Glutamatergic neuron (in vitro differentiated cells): Measurements from ENCODE around the gene ICE2. TPM values are rescaled to one million over a fixed set of nuclear protein-coding genes. Genes with fewer than 3 reads are reported as not detected.

Source experiments
- DNase-seq: peaks from one replicate; pipeline ENCODE4 v3.0.0; 2022
- H3K27ac Mint-ChIP-seq: one replicate; pipeline ENCODE4 v1.8.0; 2020; ENCODE audit warnings: mild to moderate bottlenecking, mixed read lengths, inconsistent platforms; ENCODE audit not compliant: unreplicated experiment
- H3K27me3 Mint-ChIP-seq: one replicate; pipeline ENCODE4 v1.8.0; 2020; ENCODE audit warnings: mild to moderate bottlenecking, moderate library complexity, mixed read lengths, inconsistent platforms; ENCODE audit not compliant: unreplicated experiment
- H3K36me3 Mint-ChIP-seq: one replicate; pipeline ENCODE4 v1.8.0; 2020; ENCODE audit warnings: mild to moderate bottlenecking, mixed read lengths, inconsistent platforms; ENCODE audit not compliant: unreplicated experiment
- H3K4me1 Mint-ChIP-seq: one replicate; pipeline ENCODE4 v1.8.0; 2020; ENCODE audit warnings: mild to moderate bottlenecking, low read depth, mixed read lengths, inconsistent platforms; ENCODE audit not compliant: unreplicated experiment
- H3K4me3 Mint-ChIP-seq: one replicate; pipeline ENCODE4 v1.8.0; 2020; ENCODE audit warnings: mild to moderate bottlenecking, mixed read lengths, inconsistent platforms; ENCODE audit not compliant: unreplicated experiment
- H3K9me3 Mint-ChIP-seq: one replicate; pipeline ENCODE4 v1.8.0; 2020; ENCODE audit warnings: mild to moderate bottlenecking, moderate library complexity, mixed read lengths, inconsistent platforms; ENCODE audit not compliant: unreplicated experiment
- total RNA-seq: library from RNA; stranded (reverse); fragmentation: NEBNext Ultra II Directional; extraction: Animal tissue kit (Norgen Biotek cat#: 25700); gene quantifications from one replicate; pipeline ENCODE4 v1.2.1, GENCODE V29; 2021; ENCODE audit not compliant: unreplicated experiment
- TF ChIP-seq, protein P1 (sequence below): fragments of 200-600 bp; sonication (generic); IDR thresholded peaks from one replicate; pipeline ENCODE4 v1.5.0; 2021; ENCODE audit not compliant: partially characterized antibody, unreplicated experiment

The ICE2 gene
- total RNA-seq, 1 donor from 2014 or later = 53.9 TPM

DNA sequence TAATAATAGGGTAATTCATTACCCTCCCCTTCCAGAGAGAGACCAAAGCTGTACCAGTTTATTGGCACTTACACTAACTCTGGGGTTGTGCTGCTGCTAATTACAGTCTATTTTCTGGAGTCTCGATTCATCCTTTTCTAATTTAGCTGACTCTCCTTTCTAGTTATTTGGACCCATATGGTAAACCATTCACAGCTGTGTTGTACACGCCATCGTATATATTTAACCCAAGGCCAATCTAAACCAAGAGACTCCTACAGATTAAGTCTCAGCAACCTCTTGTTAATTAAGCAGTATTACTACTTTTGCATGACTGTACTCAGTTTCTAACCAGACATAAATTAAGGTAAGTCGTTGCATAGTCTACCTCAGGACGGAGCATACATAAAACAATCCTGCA lies 103.6 kb downstream of the ICE2 start:
- Mint-ChIP-seq H3K4me1 (peaks cover 50% of the 10 kb centered on the region), H3K36me3 (peaks cover 9% of the 10 kb centered on the region), H3K9me3 (peaks cover 4% of the 10 kb centered on the region), H3K27ac (peak overlapping the region; percentile 85), H3K4me3 (peak overlapping the region; percentile 46), H3K27me3 (peaks cover 3% of the 10 kb centered on the region)
- DNase-seq = no peak
- TF ChIP-seq, protein P1, sequence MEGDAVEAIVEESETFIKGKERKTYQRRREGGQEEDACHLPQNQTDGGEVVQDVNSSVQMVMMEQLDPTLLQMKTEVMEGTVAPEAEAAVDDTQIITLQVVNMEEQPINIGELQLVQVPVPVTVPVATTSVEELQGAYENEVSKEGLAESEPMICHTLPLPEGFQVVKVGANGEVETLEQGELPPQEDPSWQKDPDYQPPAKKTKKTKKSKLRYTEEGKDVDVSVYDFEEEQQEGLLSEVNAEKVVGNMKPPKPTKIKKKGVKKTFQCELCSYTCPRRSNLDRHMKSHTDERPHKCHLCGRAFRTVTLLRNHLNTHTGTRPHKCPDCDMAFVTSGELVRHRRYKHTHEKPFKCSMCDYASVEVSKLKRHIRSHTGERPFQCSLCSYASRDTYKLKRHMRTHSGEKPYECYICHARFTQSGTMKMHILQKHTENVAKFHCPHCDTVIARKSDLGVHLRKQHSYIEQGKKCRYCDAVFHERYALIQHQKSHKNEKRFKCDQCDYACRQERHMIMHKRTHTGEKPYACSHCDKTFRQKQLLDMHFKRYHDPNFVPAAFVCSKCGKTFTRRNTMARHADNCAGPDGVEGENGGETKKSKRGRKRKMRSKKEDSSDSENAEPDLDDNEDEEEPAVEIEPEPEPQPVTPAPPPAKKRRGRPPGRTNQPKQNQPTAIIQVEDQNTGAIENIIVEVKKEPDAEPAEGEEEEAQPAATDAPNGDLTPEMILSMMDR = no peak

DNA sequence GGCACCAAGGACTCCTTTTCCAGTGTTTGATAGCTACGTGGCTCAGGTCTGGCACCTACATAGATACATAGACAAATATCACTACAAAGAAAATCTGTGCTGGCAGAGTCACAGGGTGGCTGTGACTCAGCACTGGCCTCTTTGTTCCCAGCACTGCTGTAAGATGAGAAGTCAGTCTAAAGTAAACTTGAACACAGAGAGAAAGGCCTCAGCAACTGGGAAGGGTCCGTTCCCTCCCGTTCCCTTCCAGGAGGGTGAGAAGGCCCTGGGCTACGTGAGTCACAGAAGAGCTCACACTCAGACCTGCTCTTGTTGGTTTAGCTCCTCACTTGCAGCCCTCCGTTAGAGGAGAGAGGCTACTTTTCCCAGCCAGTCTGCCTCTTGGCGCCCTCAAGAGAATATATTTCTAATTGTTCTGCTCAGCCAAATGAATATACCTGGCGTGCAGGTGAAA lies 104.3 kb downstream of the ICE2 start:
- peaks cover 55% of the 10 kb centered on the region for H3K4me1 Mint-ChIP-seq
- H3K4me3 Mint-ChIP-seq = peak overlapping the region; percentile 49
- TF ChIP-seq, protein P1 = no peak
- peaks cover 5% of the 10 kb centered on the region for H3K9me3 Mint-ChIP-seq
- peaks cover 4% of the 10 kb centered on the region for H3K27me3 Mint-ChIP-seq
- peaks cover 15% of the 10 kb centered on the region for H3K36me3 Mint-ChIP-seq
- H3K27ac Mint-ChIP-seq = peak overlapping the region; percentile 85
- DNase-seq = no peak

DNA sequence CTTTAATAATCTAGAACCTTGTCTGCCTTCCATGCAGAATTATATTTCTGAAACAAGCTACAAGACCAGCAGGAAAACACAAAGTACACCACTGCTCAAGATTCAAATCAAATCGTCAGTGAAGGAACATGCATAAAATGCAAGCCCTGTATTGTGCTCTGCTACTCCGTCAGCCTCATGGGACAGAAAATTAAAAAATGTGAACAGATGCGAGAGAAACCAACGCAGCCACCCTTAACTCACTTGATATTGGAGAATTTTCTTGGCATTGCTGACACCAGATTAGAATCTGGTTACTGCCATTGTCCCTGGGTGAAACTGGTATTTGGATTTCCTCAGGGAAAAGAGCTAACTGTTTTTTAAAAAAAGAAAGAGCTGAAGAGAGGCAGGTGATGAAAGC lies 104.7 kb downstream of the ICE2 start:
- peaks cover 5% of the 10 kb centered on the region for H3K9me3 Mint-ChIP-seq
- no peak for DNase-seq
- peak overlapping the region; percentile 66 for H3K4me3 Mint-ChIP-seq
- peaks cover 16% of the 10 kb centered on the region for H3K36me3 Mint-ChIP-seq
- H3K27ac Mint-ChIP-seq = peak overlapping the region; percentile 85
- TF ChIP-seq, protein P1 = no peak
- H3K4me1 Mint-ChIP-seq = peaks cover 59% of the 10 kb centered on the region
- peaks cover 5% of the 10 kb centered on the region for H3K27me3 Mint-ChIP-seq

DNA sequence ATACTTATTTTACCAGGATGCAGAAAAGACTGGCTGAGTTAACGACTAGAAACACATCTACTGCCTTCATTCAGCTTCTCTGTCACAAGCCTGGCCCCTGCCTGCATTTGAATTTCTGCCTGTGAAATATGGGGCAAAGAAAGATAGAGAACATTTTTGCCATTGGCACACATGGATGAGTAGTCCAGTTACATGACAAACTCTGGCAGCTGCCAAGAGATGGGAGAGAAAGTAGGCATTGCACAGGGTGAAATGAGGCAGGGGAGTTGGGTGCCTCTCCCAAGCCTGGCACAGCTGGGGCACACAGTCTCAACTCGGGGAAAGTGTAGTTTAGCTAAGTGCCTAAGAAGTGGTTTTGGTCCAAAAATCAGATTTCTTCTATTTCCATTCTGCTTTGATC lies 105.2 kb downstream of the ICE2 start:
- TF ChIP-seq, protein P1 = no peak
- H3K4me1 Mint-ChIP-seq = peaks cover 60% of the 10 kb centered on the region
- H3K9me3 Mint-ChIP-seq = peaks cover 5% of the 10 kb centered on the region
- DNase-seq = no peak
- peaks cover 5% of the 10 kb centered on the region for H3K27me3 Mint-ChIP-seq
- peaks cover 16% of the 10 kb centered on the region for H3K36me3 Mint-ChIP-seq
- H3K27ac Mint-ChIP-seq = peak overlapping the region; percentile 78
- peak overlapping the region; percentile 56 for H3K4me3 Mint-ChIP-seq

DNA sequence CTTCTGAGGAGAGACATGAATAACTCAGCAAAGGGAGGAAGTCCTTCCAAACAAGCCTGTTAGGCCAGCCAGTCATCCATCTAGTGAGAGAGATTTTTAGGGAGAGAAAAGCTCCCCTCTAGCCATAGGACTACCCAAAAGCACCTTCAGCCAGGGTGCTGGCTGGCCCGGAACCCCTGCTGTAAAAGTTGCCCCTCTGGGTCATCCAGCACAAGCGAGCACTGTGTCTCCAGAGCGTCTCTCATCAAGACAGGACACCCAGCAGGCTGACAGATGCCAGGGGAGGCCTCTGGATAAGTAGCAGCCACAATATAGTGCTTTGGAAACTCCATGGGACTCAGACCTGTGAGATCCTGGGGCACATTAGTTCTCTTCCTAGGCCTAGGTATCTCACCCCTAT lies 105.6 kb downstream of the ICE2 start:
- peaks cover 16% of the 10 kb centered on the region for H3K36me3 Mint-ChIP-seq

More for the DNA sequence above, 105.6 kb downstream of the ICE2 start:
- Mint-ChIP-seq H3K27ac (peak overlapping the region; percentile 78), H3K4me3 (peak overlapping the region; percentile 56), H3K27me3 (peaks cover 5% of the 10 kb centered on the region), H3K4me1 (peaks cover 60% of the 10 kb centered on the region), H3K9me3 (peaks cover 6% of the 10 kb centered on the region)
- DNase-seq = no peak
- TF ChIP-seq, protein P1 = no peak
